Spleen (tissue), 11 donors: Measurements from ENCODE around the gene CD200R1. TPM values are rescaled to one million over a fixed set of nuclear protein-coding genes. Genes with fewer than 3 reads are reported as not detected.

Source experiments
- DNase-seq: peaks from one replicate; pipeline ENCODE4 v3.0.0-alpha.2; 2020
- H3K27ac ChIP-seq, 8 donors: fragments of 200-600 bp; sonication (generic) in 7 of 8; 1 replicate in 4 of 8; 2 replicates in 4 of 8; pipeline versions ENCODE4 v1.5.0 to v1.8.0; 2016 to 2021; ENCODE audit warnings: inconsistent platforms in 4 of 8, mild to moderate bottlenecking in 4 of 8, moderate library complexity in 1 of 8
- H3K27me3 ChIP-seq, 7 donors: fragments of 200-600 bp; sonication (generic) in 6 of 7; replicated peaks in 1 of 7; 1 replicate in 4 of 7; 2 replicates in 3 of 7; pipeline versions ENCODE4 v1.5.0 to v1.8.0; 2016 to 2021; ENCODE audit warnings: inconsistent platforms in 3 of 7, mild to moderate bottlenecking in 1 of 7
- H3K36me3 ChIP-seq, 6 donors: fragments of 200-600 bp; sonication (generic) in 5 of 6; 1 replicate in 4 of 6; 2 replicates in 2 of 6; pipeline versions ENCODE4 v1.5.0 to v1.8.0; 2016 to 2021; ENCODE audit warnings: inconsistent platforms in 2 of 6
- H3K4me1 ChIP-seq, 6 donors: fragments of 200-600 bp; sonication (generic) in 5 of 6; 1 replicate in 3 of 6; 2 replicates in 3 of 6; pipeline versions ENCODE4 v1.5.0 to v1.8.0; 2016 to 2021; ENCODE audit warnings: inconsistent platforms in 3 of 6
- H3K4me3 ChIP-seq, 8 donors: fragments of 200-600 bp; sonication (generic) in 7 of 8; 1 replicate in 4 of 8; 2 replicates in 4 of 8; pipeline versions ENCODE4 v1.5.0 to v1.8.0; 2016 to 2021; ENCODE audit warnings: inconsistent platforms in 4 of 8, mild to moderate bottlenecking in 4 of 8, moderate library complexity in 2 of 8
- H3K9me3 ChIP-seq, 8 donors: fragments of 200-600 bp; sonication (generic) in 7 of 8; 1 replicate in 4 of 8; 2 replicates in 4 of 8; pipeline versions ENCODE4 v1.5.0 to v1.8.0; 2016 to 2021; ENCODE audit warnings: inconsistent platforms in 4 of 8
- CTCF ChIP-seq, 11 experiments: fragments of 200-600 bp in 7 of 11; fragments of 450-650 bp in 4 of 11; sonication (generic) in 4 of 11; IDR thresholded peaks in 8 of 11; conservative IDR thresholded peaks in 3 of 11; 1 replicate in 7 of 11; 2 replicates in 4 of 11; pipeline versions ENCODE4 v1.4.0 to v1.8.0; 2016 to 2021; ENCODE audit warnings: antibody characterized with exemption in 11 of 11, inconsistent platforms in 4 of 11, mild to moderate bottlenecking in 1 of 11
- POLR2A ChIP-seq, 3 donors: fragments of 450-650 bp; IDR thresholded peaks; one replicate each; pipeline ENCODE4 v1.5.1; 2017; ENCODE audit warnings: antibody characterized with exemption in 3 of 3, mild to moderate bottlenecking in 1 of 3
- POLR2AphosphoS5 ChIP-seq, 3 donors: sonication (generic); formaldehyde crosslinking; IDR thresholded peaks; one replicate each; pipeline ENCODE4 v1.5.1; 2017; ENCODE audit warnings: antibody characterized with exemption in 3 of 3
- WGBS, 5 donors: extraction: QIAGEN DNeasy Blood & Tissue Kit in 3 of 5; methylation state at CpG; one replicate each; pipeline versions ENCODE4 v1.1.5 to v1.1.7; 2013 to 2018; 5-methylcytosine and 5-hydroxymethylcytosine counted together
- intact Hi-C: fragments of 100-400 bp; cut with DNase I; formaldehyde crosslinking; loops from one replicate; pipeline ENCODE4 v1.15.0; 2023; ENCODE audit warnings: low total_unique reads
- polyA plus RNA-seq, 3 donors: library from polyadenylated mRNA; stranded (reverse); fragments of 200-250 nt; gene quantifications; one replicate each; pipeline ENCODE4 v1.2.1, GENCODE V29; 2013
- total RNA-seq, 7 donors: library from RNA; depleted of rRNA in 3 of 7; stranded (reverse); fragments of >200 nt in 3 of 7; fragmentation: NEBNext Ultra II Directional in 4 of 7; extraction: Animal tissue kit (Norgen Biotek cat#: 25700) in 4 of 7; gene quantifications; one replicate each; pipeline versions ENCODE4 v1.1.0 to v1.2.1, GENCODE V29; 2016 to 2021
- donor health status: healthy with polysubstance abuse.
- donor health status: DM: no; HTN: no; CAD: no; lungs with moderate emphysema.
- donor health status: DM: no; HTN: no; CAD: no.
- donor health status: Bipolar disorder and iron deficiency.
- donor health status: healthy.
- donor health status: DM: no; HTN: no; CAD: no.
- donor health status: DM: yes; HTN: yes; CAD: no.

Gene CD200R1
- total and polyA plus RNA-seq, 10 donors = 0.91 to 14.0 (median 9.9) TPM

- intact Hi-C loops = no loop called here
- no peak overlapping the region for H3K4me3 ChIP-seq
- WGBS, 5 donors = 79 to 91% (median 84%) methylated on average over 6 of the region's 6 CpGs
- DNase-seq = no peak
- TF ChIP-seq POLR2A (IDR thresholded peaks at IDR 0.05) = no peak
- no peak for TF ChIP-seq CTCF (IDR thresholded peaks at IDR 0.05 in 8 of 11, conservative IDR thresholded peaks at IDR 0.05 in 3 of 11)
- no peak for TF ChIP-seq POLR2AphosphoS5 (IDR thresholded peaks at IDR 0.05)
- no peaks in the 10 kb centered on the region for H3K27me3 ChIP-seq
- H3K4me1 ChIP-seq = peaks cover 11 to 52% (median 41%) of the 10 kb centered on the region in 6 donors
- H3K27ac ChIP-seq = peak overlapping the region in 4 of 8 donors; percentile 72 to 79 (median 76)
- H3K36me3 ChIP-seq = peaks cover 0 to 21% (median 0%) of the 10 kb centered on the region in 6 donors
- H3K9me3 ChIP-seq = peaks cover 0 to 29% (median 21%) of the 10 kb centered on the region in 8 donors
These were observed 9.2 kb downstream of the CD200R1 start for GRCh38 chr3:112965656-112966055.

- Histone ChIP-seq H3K9me3 (peaks cover 0 to 29% (median 21%) of the 10 kb centered on the region in 8 donors), H3K4me1 (peaks cover 11 to 53% (median 45%) of the 10 kb centered on the region in 6 donors), H3K4me3 (no peak overlapping the region), H3K27ac (no peak overlapping the region), H3K27me3 (no peaks in the 10 kb centered on the region), H3K36me3 (peaks cover 0 to 21% (median 0%) of the 10 kb centered on the region in 6 donors)
- intact Hi-C loops = no loop called here
- DNase-seq = no peak
- TF ChIP-seq POLR2AphosphoS5 (IDR thresholded peaks at IDR 0.05) (no peak), CTCF (IDR thresholded peaks at IDR 0.05 in 8 of 11, conservative IDR thresholded peaks at IDR 0.05 in 3 of 11) (no peak), POLR2A (IDR thresholded peaks at IDR 0.05) (no peak)
These were observed 11.2 kb downstream of the CD200R1 start for GRCh38 chr3:112963683-112964082.

GRCh38 chr3:112958811-112959560 lies 15.9 kb downstream of the CD200R1 start:
- WGBS, 5 donors = 18 to 29% (median 19%) methylated on average over 6 of the region's 6 CpGs
- H3K36me3 ChIP-seq = peaks cover 0 to 15% (median 0%) of the 10 kb centered on the region in 6 donors
- peaks cover 0 to 26% (median 18%) of the 10 kb centered on the region in 6 donors for H3K4me1 ChIP-seq
- no peaks in the 10 kb centered on the region for H3K27me3 ChIP-seq
- H3K27ac ChIP-seq = peak overlapping the region in 5 of 8 donors; percentile 6 to 56 (median 35)
- peaks cover 0 to 42% (median 30%) of the 10 kb centered on the region in 8 donors for H3K9me3 ChIP-seq
- intact Hi-C loops = no loop called here
- no peak for TF ChIP-seq POLR2A (IDR thresholded peaks at IDR 0.05)
- no peak for DNase-seq
- peak overlapping the region in 2 of 8 donors; percentile 24 to 44 for H3K4me3 ChIP-seq

- TF ChIP-seq POLR2AphosphoS5 (IDR thresholded peaks at IDR 0.05) = no peak
- no peak for TF ChIP-seq CTCF (IDR thresholded peaks at IDR 0.05 in 8 of 11, conservative IDR thresholded peaks at IDR 0.05 in 3 of 11)
- no peak for TF ChIP-seq POLR2A (IDR thresholded peaks at IDR 0.05)
- H3K36me3 ChIP-seq = peaks cover 0 to 7% (median 0%) of the 10 kb centered on the region in 6 donors
- intact Hi-C loops = no loop called here
- H3K4me3 ChIP-seq = no peak overlapping the region
- H3K27me3 ChIP-seq = no peaks in the 10 kb centered on the region
- H3K9me3 ChIP-seq = peaks cover 0 to 42% (median 16%) of the 10 kb centered on the region in 8 donors
- DNase-seq = no peak
- H3K27ac ChIP-seq = no peak overlapping the region
- peaks cover 0 to 26% (median 18%) of the 10 kb centered on the region in 6 donors for H3K4me1 ChIP-seq
These were observed 18.6 kb downstream of the CD200R1 start for GRCh38 chr3:112956351-112956750.
